Fibroblast of lung (primary cell): Measurements from ENCODE around the gene CA12.
"Not testable (repeated sequence)": the region's sequence is repeated elsewhere in the genome, so short reads cannot be mapped to it uniquely, and the experiment has no call there.

Experiments used
- EZH2 ChIP-seq: IDR thresholded peaks from 2 replicates; pipeline ENCODE4 v1.5.1; 2012; ENCODE audit warnings: low read length, control low read depth, mild to moderate bottlenecking; ENCODE audit errors: missing control alignments
- TF ChIP-seq, protein P1 (sequence below), 2 donors: IDR thresholded peaks in 1 of 2; conservative IDR thresholded peaks in 1 of 2; 1 replicate in 1 of 2; 2 replicates in 1 of 2; pipeline ENCODE4 v1.5.1; 2011 to 2012; ENCODE audit warnings: low read length in 2 of 2, control low read depth in 1 of 2, inconsistent platforms in 1 of 2, low read depth in 1 of 2, mild to moderate bottlenecking in 1 of 2

GRCh38 chr15:63342996-63343562 lies 38.6 kb downstream of the CA12 start:
- TF ChIP-seq EZH2: not testable (repeated sequence)
- TF ChIP-seq, protein P1, sequence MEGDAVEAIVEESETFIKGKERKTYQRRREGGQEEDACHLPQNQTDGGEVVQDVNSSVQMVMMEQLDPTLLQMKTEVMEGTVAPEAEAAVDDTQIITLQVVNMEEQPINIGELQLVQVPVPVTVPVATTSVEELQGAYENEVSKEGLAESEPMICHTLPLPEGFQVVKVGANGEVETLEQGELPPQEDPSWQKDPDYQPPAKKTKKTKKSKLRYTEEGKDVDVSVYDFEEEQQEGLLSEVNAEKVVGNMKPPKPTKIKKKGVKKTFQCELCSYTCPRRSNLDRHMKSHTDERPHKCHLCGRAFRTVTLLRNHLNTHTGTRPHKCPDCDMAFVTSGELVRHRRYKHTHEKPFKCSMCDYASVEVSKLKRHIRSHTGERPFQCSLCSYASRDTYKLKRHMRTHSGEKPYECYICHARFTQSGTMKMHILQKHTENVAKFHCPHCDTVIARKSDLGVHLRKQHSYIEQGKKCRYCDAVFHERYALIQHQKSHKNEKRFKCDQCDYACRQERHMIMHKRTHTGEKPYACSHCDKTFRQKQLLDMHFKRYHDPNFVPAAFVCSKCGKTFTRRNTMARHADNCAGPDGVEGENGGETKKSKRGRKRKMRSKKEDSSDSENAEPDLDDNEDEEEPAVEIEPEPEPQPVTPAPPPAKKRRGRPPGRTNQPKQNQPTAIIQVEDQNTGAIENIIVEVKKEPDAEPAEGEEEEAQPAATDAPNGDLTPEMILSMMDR (conservative IDR thresholded peaks at IDR 0.05 in 1 of 2, IDR thresholded peaks at IDR 0.05 in 1 of 2; ENCODE audit: low read depth in 1 of 2, low read length in 2 of 2): not testable (repeated sequence)
